GM19193 (cell line): Measurements from ENCODE around the gene CEP290.

Experiments used
- POLR2A ChIP-seq: IDR thresholded peaks from 4 replicates; pipeline ENCODE4 v1.6.1; 2011; ENCODE audit not compliant: insufficient read depth, insufficient read length; ENCODE audit errors: extremely low read depth

The CEP290 gene

GRCh38 chr12:88029093-88029665, 112.7 kb downstream of the CEP290 start, which contains the start of gene C12orf50:
Gene C12orf50 (minus strand): TSS chr12:88029401. CDS start chr12:88026962, 2,439 bp downstream.
- no peak for TF ChIP-seq POLR2A

- TF ChIP-seq POLR2A, result no peak
Observed at GRCh38 chr12:88026196-88026595, 115.7 kb downstream of the CEP290 start.

GRCh38 chr12:88017964-88018363, 123.9 kb downstream of the CEP290 start:
- TF ChIP-seq POLR2A, result no peak

- no peak for TF ChIP-seq POLR2A
Observed at GRCh38 chr12:88015825-88016224, 126.1 kb downstream of the CEP290 start.

- TF ChIP-seq POLR2A, result no peak
Observed at GRCh38 chr12:88011755-88012154, 130.1 kb downstream of the CEP290 start.

GRCh38 chr12:88006351-88006750, 135.5 kb downstream of the CEP290 start:
- no peak for TF ChIP-seq POLR2A

GRCh38 chr12:88001327-88001726, 140.6 kb downstream of the CEP290 start:
- TF ChIP-seq POLR2A, result no peak
